OCI-LY7 (cell line): Measurements from ENCODE around the gene BLVRB.

Experiments
- CTCF ChIP-seq: fragments of 200-600 bp; sonication (generic); conservative IDR thresholded peaks from 2 replicates; pipeline ENCODE4 v1.5.1; 2014; ENCODE audit warnings: mild to moderate bottlenecking, antibody characterized with exemption, low read length, moderate library complexity, mixed read lengths
- EZH2phosphoT487 ChIP-seq: fragments of 200-600 bp; sonication (generic); IDR thresholded peaks from 2 replicates; pipeline ENCODE4 v1.6.1; 2018; ENCODE audit warnings: low read depth, borderline replicate concordance, mild to moderate bottlenecking, mixed run types, antibody characterized with exemption, low read length, moderate library complexity, mixed read lengths

DNA sequence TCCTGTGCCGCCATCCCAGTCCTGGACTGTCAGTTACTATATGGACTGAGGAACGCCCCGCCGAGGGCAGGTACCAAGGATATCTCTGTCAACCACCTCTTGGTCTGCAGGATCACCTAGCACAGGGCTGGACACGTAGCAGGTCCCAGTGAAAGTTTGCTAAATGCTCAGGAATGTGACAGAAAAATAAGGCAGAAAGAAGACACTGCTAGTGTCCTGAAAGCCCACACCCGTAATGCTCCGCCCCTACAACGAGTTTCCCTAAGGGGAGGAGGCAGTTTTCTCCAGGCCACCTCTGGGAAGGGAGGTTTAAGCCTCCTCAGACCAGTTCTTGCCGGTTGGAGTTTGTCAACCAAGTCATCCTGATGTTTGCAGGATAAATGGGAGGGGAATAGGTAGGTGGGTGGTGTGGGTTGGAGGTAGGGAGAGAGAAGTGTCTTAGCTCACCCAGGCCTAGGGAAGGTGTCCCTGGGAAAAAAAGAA, 19.7 kb downstream of the BLVRB start:
- TF ChIP-seq CTCF (no peak), EZH2phosphoT487 (no peak)
